GM12801 (cell line): ENCODE measurements around the gene KRTAP9-9.
"Not testable (repeated sequence)": the region's sequence is repeated elsewhere in the genome, so short reads cannot be mapped to it uniquely, and the experiment has no call there.

Source experiments
- CTCF ChIP-seq: IDR thresholded peaks from one replicate; pipeline ENCODE4 v1.5.1; 2011; ENCODE audit warnings: control low read depth; ENCODE audit not compliant: insufficient read length; ENCODE audit errors: extremely low read depth

The KRTAP9-9 gene

GRCh38 chr17:41230094-41230493, 25.1 kb upstream of the KRTAP9-9 start:
- TF ChIP-seq CTCF, result no peak

- no peak for TF ChIP-seq CTCF
Measured at GRCh38 chr17:41231731-41232130, 23.5 kb upstream of the KRTAP9-9 start.

GRCh38 chr17:41232399-41233105, 22.6 kb upstream of the KRTAP9-9 start, which contains the start of gene KRTAP9-3:
KRTAP9-3 (plus strand) TSS chr17:41232449; CDS start chr17:41232502, 53 bp downstream.
- not testable (repeated sequence) for TF ChIP-seq CTCF

DNA sequence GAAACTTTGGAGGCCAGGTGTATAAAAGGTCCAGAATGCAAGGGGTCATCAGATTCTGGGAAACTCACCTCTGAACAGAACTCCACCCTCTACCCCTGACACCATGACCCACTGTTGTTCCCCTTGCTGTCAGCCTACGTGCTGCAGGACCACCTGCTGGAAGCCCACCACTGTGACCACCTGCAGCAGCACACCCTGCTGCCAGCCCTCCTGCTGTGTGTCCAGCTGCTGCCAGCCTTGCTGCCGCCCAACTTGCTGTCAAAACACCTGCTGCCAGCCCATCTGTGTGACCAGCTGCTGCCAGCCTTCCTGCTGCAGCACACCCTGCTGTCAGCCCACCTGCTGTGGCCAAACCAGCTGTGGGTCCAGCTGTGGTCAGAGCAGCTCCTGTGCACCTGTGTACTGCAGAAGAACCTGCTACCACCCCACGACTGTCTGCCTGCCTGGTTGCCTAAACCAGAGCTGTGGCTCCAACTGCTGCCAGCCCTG, 17.2 kb upstream of the KRTAP9-9 start, which contains the start of gene KRTAP9-8:
KRTAP9-8 (plus strand) TSS at position 51 of the 489 bp plus-strand sequence; CDS start at position 104, 53 bp downstream.
- TF ChIP-seq CTCF, result not testable (repeated sequence)

DNA sequence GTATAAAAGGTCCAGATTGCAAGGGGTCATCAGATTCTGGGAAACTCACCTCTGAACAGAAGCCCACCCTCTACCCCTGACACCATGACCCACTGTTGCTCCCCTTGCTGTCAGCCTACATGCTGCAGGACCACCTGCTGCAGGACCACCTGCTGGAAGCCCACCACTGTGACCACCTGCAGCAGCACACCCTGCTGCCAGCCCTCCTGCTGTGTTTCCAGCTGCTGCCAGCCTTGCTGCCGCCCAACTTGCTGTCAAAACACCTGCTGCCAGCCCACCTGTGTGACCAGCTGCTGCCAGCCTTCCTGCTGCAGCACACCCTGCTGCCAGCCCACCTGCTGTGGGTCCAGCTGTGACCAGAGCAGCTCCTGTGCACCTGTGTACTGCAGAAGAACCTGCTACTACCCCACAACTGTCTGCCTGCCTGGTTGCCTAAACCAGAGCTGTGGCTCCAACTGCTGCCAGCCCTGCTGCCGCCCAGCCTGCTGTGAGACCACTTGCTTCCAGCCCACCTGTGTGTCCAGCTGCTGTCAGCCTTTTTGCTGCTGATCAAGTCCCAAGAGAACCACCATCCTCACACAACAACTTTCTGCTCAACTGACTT, 5.4 kb upstream of the KRTAP9-9 start, which contains the start of gene KRTAP9-4:
KRTAP9-4 (plus strand) TSS at position 51 of the 604 bp plus-strand sequence; CDS start at position 85, 34 bp downstream.
- not testable (repeated sequence) for TF ChIP-seq CTCF

GRCh38 chr17:41251261-41251660, 3.9 kb upstream of the KRTAP9-9 start:
- no peak for TF ChIP-seq CTCF

- TF ChIP-seq CTCF, result no peak
Measured at GRCh38 chr17:41254861-41255260, 323 bp upstream of the KRTAP9-9 start.
